Esophagus (tissue), 2 donors: ENCODE results near the gene SLC25A2. TPM values are rescaled to one million over a fixed set of nuclear protein-coding genes. Genes with fewer than 3 reads are reported as not detected.
"Not testable (repeated sequence)": the region's sequence is repeated elsewhere in the genome, so short reads cannot be mapped to it uniquely, and the experiment has no call there.

ENCODE experiments used
- H3K27ac ChIP-seq, 2 donors: one replicate each; pipeline ENCODE4 v1.5.1; 2013; ENCODE audit warnings: low read depth in 2 of 2, mild to moderate bottlenecking in 2 of 2, inconsistent platforms in 1 of 2, low read length in 1 of 2, moderate library complexity in 1 of 2
- H3K27me3 ChIP-seq, 2 donors: one replicate each; pipeline ENCODE4 v1.6.1; 2013; ENCODE audit warnings: low read length in 2 of 2, control low read depth in 1 of 2, mild to moderate bottlenecking in 1 of 2; ENCODE audit not compliant: insufficient read depth in 2 of 2, control insufficient read depth in 1 of 2
- H3K36me3 ChIP-seq, 2 donors: one replicate each; pipeline ENCODE4 v1.6.1; 2013; ENCODE audit warnings: low read length in 1 of 2; ENCODE audit not compliant: control insufficient read depth in 2 of 2, insufficient read depth in 2 of 2
- H3K4me1 ChIP-seq, 2 donors: one replicate each; pipeline ENCODE4 v1.6.1; 2013; ENCODE audit warnings: low read length in 1 of 2; ENCODE audit not compliant: control insufficient read depth in 2 of 2, insufficient read depth in 2 of 2
- H3K4me3 ChIP-seq, 2 donors: one replicate each; pipeline ENCODE4 v1.5.1; 2013; ENCODE audit warnings: low read length in 2 of 2, mild to moderate bottlenecking in 2 of 2, low read depth in 1 of 2, moderate library complexity in 1 of 2
- H3K9me3 ChIP-seq, 2 donors: one replicate each; pipeline ENCODE4 v1.6.1; 2013; ENCODE audit warnings: mild to moderate bottlenecking in 2 of 2, low read depth in 1 of 2, low read length in 1 of 2, moderate library complexity in 1 of 2; ENCODE audit not compliant: control insufficient read depth in 2 of 2, insufficient read depth in 1 of 2
- WGBS, 2 donors: extraction: QIAGEN DNeasy Blood & Tissue Kit; methylation state at CpG; one replicate each; pipeline ENCODE4 v1.1.7; 2013; 5-methylcytosine and 5-hydroxymethylcytosine counted together
- polyA plus RNA-seq, 2 donors: library from polyadenylated mRNA; stranded (reverse); fragments of 200-250 nt; gene quantifications; one replicate each; pipeline ENCODE4 v1.2.3, GENCODE V29; 2013
- donor health status: healthy with polysubstance abuse.
- donor health status: Bipolar disorder and iron deficiency.

SLC25A2 gene
- polyA plus RNA-seq, 2 donors: 0.05 to 0.29 TPM

- H3K9me3 ChIP-seq: peaks cover 15 to 29% of the 10 kb centered on the region in 2 donors
- no peaks in the 10 kb centered on the region for H3K4me1 ChIP-seq
- peak within 1 kb of the TSS; percentile 14 to 20 for H3K4me3 ChIP-seq
- H3K27me3 ChIP-seq: peaks cover 0 to 11% of the 10 kb centered on the region in 2 donors
- H3K27ac ChIP-seq: no peak within 1 kb of the TSS
- no peaks in the 10 kb centered on the region for H3K36me3 ChIP-seq
- 15 to 17% methylated on average over 27 of the region's 27 CpGs for WGBS, 2 donors
These were observed 34.9 kb upstream of the SLC25A2 start, which contains the start of gene PCDHGA2 for GRCh38 chr5:141338538-141339306. TSS of gene PCDHGA2 (plus strand) at chr5:141338760.

GRCh38 chr5:141332571-141332970, 28.7 kb upstream of the SLC25A2 start:
- H3K4me3 ChIP-seq, H3K4me1 ChIP-seq, H3K27ac ChIP-seq, H3K27me3 ChIP-seq, H3K36me3 ChIP-seq: not testable (repeated sequence)
- H3K9me3 ChIP-seq: peaks cover 15 to 30% of the 10 kb centered on the region in 2 donors
- 44 to 53% methylated on average over 33 to 39 of the region's 39 CpGs for WGBS, 2 donors

GRCh38 chr5:141330299-141331080, 26.6 kb upstream of the SLC25A2 start, which contains the start of gene PCDHGA1:
TSS of gene PCDHGA1 (plus strand) at chr5:141330514.
- Histone ChIP-seq H3K9me3 (peaks cover 15 to 36% of the 10 kb centered on the region in 2 donors), H3K36me3 (no peaks in the 10 kb centered on the region), H3K4me1 (no peaks in the 10 kb centered on the region), H3K4me3 (peak within 1 kb of the TSS in 1 of 2 donors; percentile 18), H3K27ac (no peak within 1 kb of the TSS), H3K27me3 (peaks cover 0 to 4% of the 10 kb centered on the region in 2 donors)
- 22 to 23% methylated on average over 21 of the region's 21 CpGs for WGBS, 2 donors

- Histone ChIP-seq H3K27ac (no peak overlapping the region), H3K9me3 (peaks cover 12 to 36% of the 10 kb centered on the region in 2 donors), H3K4me3 (no peak overlapping the region), H3K36me3 (no peaks in the 10 kb centered on the region), H3K4me1 (no peaks in the 10 kb centered on the region), H3K27me3 (peaks cover 0 to 4% of the 10 kb centered on the region in 2 donors)
- 68 to 85% methylated on average over 8 of the region's 8 CpGs for WGBS, 2 donors
These were observed 24.4 kb upstream of the SLC25A2 start for GRCh38 chr5:141328231-141328630.

GRCh38 chr5:141326088-141326854, 22.4 kb upstream of the SLC25A2 start:
- no peaks in the 10 kb centered on the region for H3K27me3 ChIP-seq
- H3K36me3 ChIP-seq: no peaks in the 10 kb centered on the region
- WGBS, 2 donors: 16% methylated on average over 27 of the region's 27 CpGs
- no peaks in the 10 kb centered on the region for H3K4me1 ChIP-seq
- H3K9me3 ChIP-seq: peaks cover 5 to 26% of the 10 kb centered on the region in 2 donors
- H3K27ac ChIP-seq: no peak overlapping the region
- H3K4me3 ChIP-seq: peak overlapping the region; percentile 35 to 44

GRCh38 chr5:141322261-141322660, 18.4 kb upstream of the SLC25A2 start:
- Histone ChIP-seq H3K27me3 (no peaks in the 10 kb centered on the region), H3K36me3 (peaks cover 4 to 5% of the 10 kb centered on the region in 2 donors), H3K9me3 (peaks cover 10 to 21% of the 10 kb centered on the region in 2 donors), H3K27ac (no peak overlapping the region), H3K4me1 (peaks cover 0 to 2% of the 10 kb centered on the region in 2 donors), H3K4me3 (no peak overlapping the region)
- 85% methylated on average over 3 of the region's 3 CpGs for WGBS, 2 donors

- Histone ChIP-seq H3K9me3 (peaks cover 10 to 20% of the 10 kb centered on the region in 2 donors), H3K4me3 (peak within 1 kb of the TSS; percentile 74 to 77), H3K27me3 (no peaks in the 10 kb centered on the region), H3K36me3 (peaks cover 4 to 5% of the 10 kb centered on the region in 2 donors), H3K4me1 (peaks cover 0 to 2% of the 10 kb centered on the region in 2 donors), H3K27ac (peak within 1 kb of the TSS; percentile 93 to 95)
- 2% methylated on average over 67 of the region's 67 CpGs for whole genome bisulfite sequencing, 2 donors
These were observed 16.6 kb upstream of the SLC25A2 start, which contains the start of gene TAF7 for GRCh38 chr5:141320225-141321169. TSS of gene TAF7 (minus strand) at chr5:141320784. CDS start at chr5:141320044, 740 bp downstream.

GRCh38 chr5:141319699-141320098, 15.8 kb upstream of the SLC25A2 start:
- H3K9me3 ChIP-seq: peaks cover 14 to 23% of the 10 kb centered on the region in 2 donors
- H3K36me3 ChIP-seq: peaks cover 4 to 5% of the 10 kb centered on the region in 2 donors
- peaks cover 0 to 2% of the 10 kb centered on the region in 2 donors for H3K4me1 ChIP-seq
- WGBS, 2 donors: 75 to 77% methylated on average over 5 of the region's 5 CpGs
- no peak overlapping the region for H3K27ac ChIP-seq
- peak overlapping the region in 1 of 2 donors; percentile 77 for H3K4me3 ChIP-seq
- H3K27me3 ChIP-seq: no peaks in the 10 kb centered on the region
